ENCODE results near the gene PLEKHH3.

The PLEKHH3 gene

DNA sequence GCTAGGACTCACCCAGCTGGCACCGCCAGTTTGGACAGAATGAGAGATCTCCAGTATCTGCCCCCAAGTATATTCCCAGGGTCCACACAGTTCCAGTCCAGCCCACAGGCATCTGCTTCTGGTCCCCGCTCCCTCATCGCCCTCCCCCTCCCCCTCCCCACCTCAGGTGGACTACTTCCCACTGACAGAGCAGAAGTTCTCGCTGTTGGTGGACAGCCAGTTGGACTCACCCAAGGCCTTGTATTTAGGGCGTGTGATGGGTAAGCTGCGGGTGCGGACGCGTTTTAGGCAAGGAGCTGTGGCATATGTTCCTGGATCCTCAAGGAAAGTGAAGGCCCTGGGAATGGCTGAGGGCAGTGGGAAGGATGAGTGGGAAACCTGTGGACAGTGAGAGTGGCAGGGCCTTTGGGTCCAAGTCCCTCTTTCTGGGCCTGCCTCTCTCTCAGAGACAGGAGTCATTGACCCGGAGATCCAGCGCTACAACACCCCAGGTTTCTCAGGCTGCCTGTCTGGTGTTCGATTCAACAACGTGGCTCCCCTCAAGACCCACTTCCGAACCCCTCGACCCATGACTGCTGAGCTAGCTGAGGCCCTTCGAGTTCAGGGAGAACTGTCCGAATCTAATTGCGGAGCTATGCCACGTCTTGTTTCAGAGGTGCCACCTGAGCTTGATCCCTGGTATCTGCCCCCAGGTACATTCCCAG lies 20.5 kb upstream of the PLEKHH3 start:
- TF ChIP-seq, protein P1, sequence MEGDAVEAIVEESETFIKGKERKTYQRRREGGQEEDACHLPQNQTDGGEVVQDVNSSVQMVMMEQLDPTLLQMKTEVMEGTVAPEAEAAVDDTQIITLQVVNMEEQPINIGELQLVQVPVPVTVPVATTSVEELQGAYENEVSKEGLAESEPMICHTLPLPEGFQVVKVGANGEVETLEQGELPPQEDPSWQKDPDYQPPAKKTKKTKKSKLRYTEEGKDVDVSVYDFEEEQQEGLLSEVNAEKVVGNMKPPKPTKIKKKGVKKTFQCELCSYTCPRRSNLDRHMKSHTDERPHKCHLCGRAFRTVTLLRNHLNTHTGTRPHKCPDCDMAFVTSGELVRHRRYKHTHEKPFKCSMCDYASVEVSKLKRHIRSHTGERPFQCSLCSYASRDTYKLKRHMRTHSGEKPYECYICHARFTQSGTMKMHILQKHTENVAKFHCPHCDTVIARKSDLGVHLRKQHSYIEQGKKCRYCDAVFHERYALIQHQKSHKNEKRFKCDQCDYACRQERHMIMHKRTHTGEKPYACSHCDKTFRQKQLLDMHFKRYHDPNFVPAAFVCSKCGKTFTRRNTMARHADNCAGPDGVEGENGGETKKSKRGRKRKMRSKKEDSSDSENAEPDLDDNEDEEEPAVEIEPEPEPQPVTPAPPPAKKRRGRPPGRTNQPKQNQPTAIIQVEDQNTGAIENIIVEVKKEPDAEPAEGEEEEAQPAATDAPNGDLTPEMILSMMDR (IDR thresholded peaks at IDR 0.05; ENCODE audit: low read depth, low read length): no peak

DNA sequence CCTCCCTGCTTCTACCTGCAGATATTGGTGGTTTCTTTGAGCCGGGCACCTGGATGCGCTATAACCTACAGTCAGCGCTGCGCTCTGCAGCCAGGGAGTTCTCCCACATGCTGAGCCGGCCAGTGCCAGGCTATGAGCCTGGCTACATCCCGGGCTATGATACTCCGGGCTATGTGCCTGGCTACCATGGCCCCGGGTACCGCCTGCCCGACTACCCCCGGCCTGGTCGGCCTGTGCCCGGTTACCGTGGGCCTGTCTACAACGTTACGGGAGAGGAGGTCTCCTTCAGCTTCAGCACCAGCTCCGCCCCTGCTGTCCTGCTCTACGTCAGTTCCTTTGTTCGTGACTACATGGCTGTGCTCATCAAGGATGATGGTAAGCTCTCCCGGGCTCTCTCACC lies 18.7 kb upstream of the PLEKHH3 start:
- TF ChIP-seq, protein P1 (IDR thresholded peaks at IDR 0.05; ENCODE audit: low read depth, low read length): no peak
- DNase-seq (ENCODE audit: extremely low read depth, low read depth): no peak

More for the DNA sequence above, 20.5 kb upstream of the PLEKHH3 start:
- no peak for DNase-seq (ENCODE audit: extremely low read depth, low read depth)

- no peak for DNase-seq (ENCODE audit: extremely low read depth, low read depth)
- TF ChIP-seq, protein P1 (IDR thresholded peaks at IDR 0.05; ENCODE audit: low read depth, low read length): no peak
Observed at GRCh38 chr17:42694524-42694923, 17.7 kb upstream of the PLEKHH3 start.

DNA sequence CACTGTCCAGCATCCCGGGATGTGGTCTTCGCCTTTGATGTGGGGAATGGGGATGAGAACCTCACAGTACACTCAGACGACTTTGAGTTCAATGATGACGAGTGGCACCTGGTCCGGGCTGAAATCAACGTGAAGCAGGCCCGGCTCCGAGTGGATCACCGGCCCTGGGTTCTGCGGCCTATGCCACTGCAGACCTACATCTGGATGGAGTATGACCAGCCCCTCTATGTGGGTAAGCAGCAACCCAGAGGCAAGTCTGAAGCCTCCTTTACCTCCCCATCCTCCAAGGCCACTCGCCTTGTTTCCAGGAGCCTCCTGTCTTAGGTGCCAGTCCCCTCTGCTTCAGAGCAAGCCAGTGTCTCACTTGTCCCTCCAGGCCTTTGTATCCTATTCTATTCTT lies 15.7 kb upstream of the PLEKHH3 start:
- TF ChIP-seq, protein P1 (IDR thresholded peaks at IDR 0.05; ENCODE audit: low read depth, low read length): no peak
- no peak for DNase-seq (ENCODE audit: extremely low read depth, low read depth)

GRCh38 chr17:42691021-42691545 lies 14.3 kb upstream of the PLEKHH3 start:
- no peak for DNase-seq (ENCODE audit: extremely low read depth, low read depth)
- TF ChIP-seq, protein P1 (IDR thresholded peaks at IDR 0.05; ENCODE audit: low read depth, low read length): no peak

DNA sequence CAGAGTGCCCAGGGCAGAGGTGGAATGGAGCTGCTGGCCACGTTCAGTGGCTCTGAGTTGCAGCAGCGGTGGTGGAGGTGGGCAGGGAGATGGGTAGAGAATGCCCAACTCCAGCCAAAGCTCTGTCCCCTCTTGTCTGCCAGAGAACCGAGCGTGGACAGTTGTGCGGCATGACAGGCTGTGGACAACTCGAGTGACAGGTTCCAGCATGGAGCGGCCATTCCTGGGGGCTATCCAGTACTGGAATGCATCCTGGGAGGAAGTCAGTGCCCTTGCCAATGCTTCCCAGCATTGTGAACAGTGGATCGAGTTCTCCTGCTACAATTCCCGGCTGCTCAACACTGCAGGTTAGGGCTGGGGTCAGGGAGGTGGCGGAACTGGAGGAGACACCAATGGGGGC lies 13.8 kb upstream of the PLEKHH3 start:
- DNase-seq (ENCODE audit: extremely low read depth, low read depth): no peak
- TF ChIP-seq, protein P1 (IDR thresholded peaks at IDR 0.05; ENCODE audit: low read depth, low read length): no peak

DNA sequence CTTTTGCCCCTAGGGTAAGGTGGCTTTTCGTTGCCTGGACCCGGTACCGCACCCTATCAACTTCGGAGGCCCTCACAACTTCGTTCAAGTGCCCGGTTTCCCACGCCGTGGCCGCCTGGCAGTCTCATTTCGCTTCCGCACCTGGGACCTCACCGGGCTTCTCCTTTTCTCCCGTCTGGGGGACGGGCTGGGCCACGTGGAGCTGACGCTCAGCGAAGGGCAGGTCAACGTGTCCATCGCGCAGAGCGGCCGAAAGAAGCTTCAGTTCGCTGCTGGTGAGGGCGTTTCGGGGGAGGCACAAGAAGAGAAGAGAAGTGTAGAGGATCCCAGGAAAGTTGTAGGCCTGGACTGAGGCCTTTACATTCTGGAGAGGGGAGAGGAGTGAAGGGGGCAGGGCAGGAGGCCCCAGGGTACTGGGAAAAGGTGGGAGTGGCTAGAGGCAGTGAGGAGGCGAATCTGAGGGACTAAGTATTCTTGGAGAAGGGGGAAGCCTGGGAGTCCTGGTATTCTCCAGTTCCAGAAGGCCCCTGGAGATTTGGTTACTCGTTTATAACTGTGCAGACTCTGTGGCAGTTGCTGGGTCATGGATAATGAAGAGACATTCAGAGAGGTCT lies 11.0 kb upstream of the PLEKHH3 start:
- TF ChIP-seq, protein P1 (IDR thresholded peaks at IDR 0.05; ENCODE audit: low read depth, low read length): no peak
- no peak for DNase-seq (ENCODE audit: extremely low read depth, low read depth)
